ENCODE measurements around the gene NTRK2. TPM values are rescaled to one million over a fixed set of nuclear protein-coding genes. Genes with fewer than 3 reads are reported as not detected.

The NTRK2 gene
- total RNA-seq, 6 experiments from 2014 or later: 0.11 to 0.83 (median 0.25) TPM

DNA sequence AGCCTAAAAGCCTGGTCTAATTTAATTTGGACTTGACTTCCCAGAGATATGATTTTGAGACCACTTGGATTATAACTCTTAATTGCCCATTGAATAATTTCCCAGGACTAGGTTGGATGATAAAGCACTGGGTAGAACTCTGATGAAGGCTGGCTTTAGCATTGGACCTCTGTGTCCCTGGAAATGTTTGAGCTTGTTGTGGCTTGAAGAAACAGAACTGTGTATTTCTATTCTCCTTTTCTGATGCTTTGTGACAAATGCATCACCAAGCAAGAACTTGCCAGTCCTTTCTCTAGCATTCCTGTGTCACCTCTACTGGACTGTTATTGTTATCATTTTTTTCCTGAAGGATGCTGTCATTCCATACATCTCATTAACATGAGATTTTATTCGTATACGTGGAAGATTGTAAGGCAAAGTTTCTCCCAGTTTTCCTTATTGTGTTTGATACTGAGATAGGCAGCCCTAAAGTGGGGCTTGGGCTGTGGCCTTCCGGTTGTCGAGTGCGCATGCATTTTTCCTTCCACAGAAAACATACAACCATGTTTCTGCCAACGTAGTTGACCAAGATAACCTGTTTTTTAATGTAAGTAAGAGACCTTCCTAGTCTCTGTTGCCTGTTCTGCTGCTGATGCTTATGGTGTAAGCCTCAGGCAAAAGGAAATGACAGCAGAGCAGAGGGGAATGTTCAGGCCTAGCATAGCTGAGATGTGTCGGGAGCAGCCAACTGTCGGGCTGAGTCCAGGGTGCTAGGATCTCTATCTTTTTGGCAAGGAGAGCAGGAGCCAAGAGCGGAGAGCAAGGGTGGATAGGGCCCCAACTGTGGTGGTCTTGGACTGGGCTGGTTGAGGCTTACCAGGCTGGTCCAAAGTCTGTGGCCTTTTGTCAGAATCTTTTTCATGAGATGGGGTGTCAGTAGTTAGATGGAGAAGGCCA, 2.3 kb downstream of the NTRK2 start:
- Mint-ChIP-seq H3K4me3 (no peak overlapping the region), H3K36me3 (ENCODE audit: low read depth) (no peaks in the 10 kb centered on the region), H3K27ac (no peak overlapping the region), H3K9me3 (no peaks in the 10 kb centered on the region; the same call in 1 of the 2 replicates), H3K27me3 (ENCODE audit: insufficient read depth) (peaks cover 22% of the 10 kb centered on the region), H3K4me1 (ENCODE audit: low read depth) (peaks cover 12% of the 10 kb centered on the region; the same call in 1 of the 2 replicates)
- TF ChIP-seq, protein P1, sequence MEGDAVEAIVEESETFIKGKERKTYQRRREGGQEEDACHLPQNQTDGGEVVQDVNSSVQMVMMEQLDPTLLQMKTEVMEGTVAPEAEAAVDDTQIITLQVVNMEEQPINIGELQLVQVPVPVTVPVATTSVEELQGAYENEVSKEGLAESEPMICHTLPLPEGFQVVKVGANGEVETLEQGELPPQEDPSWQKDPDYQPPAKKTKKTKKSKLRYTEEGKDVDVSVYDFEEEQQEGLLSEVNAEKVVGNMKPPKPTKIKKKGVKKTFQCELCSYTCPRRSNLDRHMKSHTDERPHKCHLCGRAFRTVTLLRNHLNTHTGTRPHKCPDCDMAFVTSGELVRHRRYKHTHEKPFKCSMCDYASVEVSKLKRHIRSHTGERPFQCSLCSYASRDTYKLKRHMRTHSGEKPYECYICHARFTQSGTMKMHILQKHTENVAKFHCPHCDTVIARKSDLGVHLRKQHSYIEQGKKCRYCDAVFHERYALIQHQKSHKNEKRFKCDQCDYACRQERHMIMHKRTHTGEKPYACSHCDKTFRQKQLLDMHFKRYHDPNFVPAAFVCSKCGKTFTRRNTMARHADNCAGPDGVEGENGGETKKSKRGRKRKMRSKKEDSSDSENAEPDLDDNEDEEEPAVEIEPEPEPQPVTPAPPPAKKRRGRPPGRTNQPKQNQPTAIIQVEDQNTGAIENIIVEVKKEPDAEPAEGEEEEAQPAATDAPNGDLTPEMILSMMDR (IDR thresholded peaks at IDR 0.05): no peak
- DNase-seq: no peak

DNA sequence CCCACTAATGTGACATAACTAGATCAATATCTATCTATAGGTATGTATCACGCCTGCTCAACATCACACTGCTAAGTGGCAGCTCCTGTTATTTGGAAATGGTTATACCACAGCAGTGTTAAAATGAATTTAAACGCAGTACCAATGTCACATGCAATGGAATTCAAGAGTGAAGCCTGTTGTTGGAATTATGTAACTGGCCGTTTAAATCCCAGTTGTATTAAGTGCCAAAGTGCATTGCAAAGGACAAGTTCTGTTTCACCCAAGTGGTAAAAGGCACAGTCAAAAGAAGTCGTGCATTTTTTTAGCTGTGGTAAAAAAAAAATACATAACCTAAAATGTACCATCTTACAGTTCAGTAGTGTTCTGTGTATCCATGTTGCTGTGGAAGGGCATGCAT, 4.3 kb downstream of the NTRK2 start:
- Mint-ChIP-seq H3K27me3 (ENCODE audit: insufficient read depth) (peaks cover 22% of the 10 kb centered on the region), H3K9me3 (no peaks in the 10 kb centered on the region; the same call in 1 of the 2 replicates), H3K4me3 (no peak overlapping the region), H3K36me3 (ENCODE audit: low read depth) (no peaks in the 10 kb centered on the region), H3K4me1 (ENCODE audit: low read depth) (peaks cover 7% of the 10 kb centered on the region; the same call in 1 of the 2 replicates), H3K27ac (no peak overlapping the region)
- no peak for DNase-seq
- TF ChIP-seq, protein P1 (IDR thresholded peaks at IDR 0.05): no peak

DNA sequence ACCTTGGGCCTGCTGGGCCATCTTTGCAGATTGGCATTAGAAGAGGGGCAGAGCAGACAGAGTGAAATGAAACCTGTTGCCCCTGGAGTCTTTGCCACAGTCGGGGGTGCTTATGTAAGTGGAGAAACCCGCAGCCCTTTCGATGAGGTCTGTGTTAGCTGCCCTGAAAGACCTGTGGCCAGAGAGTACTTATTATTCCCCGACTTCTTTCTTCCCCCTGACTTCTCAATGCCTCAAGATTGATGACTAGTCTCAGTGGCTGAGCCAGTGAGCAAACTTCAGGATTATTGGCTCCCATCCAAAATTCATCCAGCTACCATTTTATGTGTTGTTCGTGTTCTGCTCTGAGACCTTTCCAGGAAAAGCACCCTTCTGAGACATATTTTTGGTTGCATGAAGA, 7.6 kb downstream of the NTRK2 start:
- H3K9me3 Mint-ChIP-seq: no peaks in the 10 kb centered on the region; the same call in 1 of the 2 replicates
- peaks cover 5% of the 10 kb centered on the region for H3K27me3 Mint-ChIP-seq (ENCODE audit: insufficient read depth)
- no peaks in the 10 kb centered on the region; the same call in 1 of the 2 replicates for H3K4me1 Mint-ChIP-seq (ENCODE audit: low read depth)
- H3K4me3 Mint-ChIP-seq: no peak overlapping the region
- DNase-seq: no peak
- no peak overlapping the region for H3K27ac Mint-ChIP-seq
- H3K36me3 Mint-ChIP-seq (ENCODE audit: low read depth): no peaks in the 10 kb centered on the region
- TF ChIP-seq, protein P1 (IDR thresholded peaks at IDR 0.05): no peak

DNA sequence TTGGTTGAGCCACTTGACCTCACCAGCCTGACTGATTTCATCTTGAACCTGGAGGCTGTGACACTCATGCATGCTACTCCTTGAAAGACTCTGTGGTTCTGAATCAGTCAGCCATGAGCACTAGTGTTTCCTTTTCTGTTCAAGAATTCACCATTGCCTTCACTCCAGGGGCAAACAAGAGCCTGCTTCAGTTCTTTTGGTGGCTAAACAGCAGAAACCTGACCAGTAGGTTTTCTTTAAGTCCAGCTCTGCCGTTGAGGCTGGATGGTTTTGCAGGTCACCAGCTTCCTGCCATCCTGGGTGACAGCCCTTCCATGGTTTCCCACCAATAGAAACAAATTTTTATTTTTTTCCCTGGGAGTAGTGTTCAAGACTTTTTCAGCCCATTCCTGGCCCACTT, 10.0 kb downstream of the NTRK2 start:
- Mint-ChIP-seq H3K27ac (no peak overlapping the region), H3K4me3 (no peak overlapping the region), H3K27me3 (ENCODE audit: insufficient read depth) (no peaks in the 10 kb centered on the region; the same call in 1 of the 2 replicates), H3K36me3 (ENCODE audit: low read depth) (no peaks in the 10 kb centered on the region), H3K4me1 (ENCODE audit: low read depth) (no peaks in the 10 kb centered on the region), H3K9me3 (no peaks in the 10 kb centered on the region; the same call in 1 of the 2 replicates)
- TF ChIP-seq, protein P1 (IDR thresholded peaks at IDR 0.05): no peak
- no peak for DNase-seq

DNA sequence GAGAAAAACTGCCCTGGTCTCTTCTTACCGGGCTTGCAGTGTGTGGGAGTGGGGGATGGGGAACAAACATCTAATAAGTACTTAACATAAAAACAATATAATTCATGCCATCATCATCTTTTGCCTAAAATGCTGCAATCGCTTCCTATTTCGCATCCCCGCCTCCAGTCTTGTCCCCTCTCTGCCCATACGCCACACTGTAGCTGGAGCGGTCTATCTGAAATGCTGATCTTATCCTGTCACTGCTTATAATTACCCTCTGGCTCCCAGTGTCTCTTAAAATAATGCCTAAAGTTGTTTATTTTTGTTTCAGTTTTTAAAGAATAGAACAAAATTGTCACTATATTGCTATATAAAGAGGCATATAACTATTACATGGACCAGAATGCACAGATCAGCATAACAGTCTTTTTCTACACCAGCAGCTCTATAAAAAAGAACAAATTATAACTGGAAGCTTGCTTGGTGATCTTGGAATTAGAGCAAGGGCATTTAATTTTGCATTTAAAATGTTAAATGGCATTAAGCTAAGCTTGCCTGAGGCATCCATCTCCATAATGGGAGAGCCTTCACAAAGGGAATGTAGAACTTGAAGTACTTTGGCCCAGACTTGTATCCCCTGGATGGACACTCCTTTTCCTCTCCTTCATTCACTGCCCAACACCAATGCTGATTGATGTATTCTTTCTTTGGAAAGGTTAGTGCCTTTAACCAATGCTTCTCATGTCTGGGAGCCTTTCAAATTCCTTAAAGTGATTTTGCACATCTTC, 12.2 kb downstream of the NTRK2 start:
- H3K27me3 Mint-ChIP-seq (ENCODE audit: insufficient read depth): no peaks in the 10 kb centered on the region; the same call in 1 of the 2 replicates
- TF ChIP-seq, protein P1 (IDR thresholded peaks at IDR 0.05): no peak
- DNase-seq: no peak
- H3K4me1 Mint-ChIP-seq (ENCODE audit: low read depth): no peaks in the 10 kb centered on the region
- H3K27ac Mint-ChIP-seq: no peak overlapping the region
- no peaks in the 10 kb centered on the region for H3K36me3 Mint-ChIP-seq (ENCODE audit: low read depth)
- no peaks in the 10 kb centered on the region; the same call in 1 of the 2 replicates for H3K9me3 Mint-ChIP-seq
- H3K4me3 Mint-ChIP-seq: no peak overlapping the region

Data from HFFc6 (cell line).